Kidney epithelial cell (primary cell): ENCODE results near the gene GGTLC1. TPM values are rescaled to one million over a fixed set of nuclear protein-coding genes. Genes with fewer than 3 reads are reported as not detected.

Experiments used
- DNase-seq: peaks from one replicate; pipeline ENCODE4 v3.0.0-alpha.2; 2010; ENCODE audit warnings: low read depth
- H3K27me3 ChIP-seq: 2 replicates; pipeline ENCODE4 v1.6.0; 2011; ENCODE audit warnings: low read length; ENCODE audit not compliant: control insufficient read depth, insufficient read depth
- H3K36me3 ChIP-seq: 2 replicates; pipeline ENCODE4 v1.5.1; 2011; ENCODE audit warnings: low read length; ENCODE audit not compliant: control insufficient read depth, insufficient read depth
- H3K4me3 ChIP-seq: 2 replicates; pipeline ENCODE4 v1.5.1; 2011; ENCODE audit warnings: low read depth, mild to moderate bottlenecking, control low read depth, low read length
- CTCF ChIP-seq: IDR thresholded peaks from 2 replicates; pipeline ENCODE4 v1.5.1; 2011; ENCODE audit warnings: mild to moderate bottlenecking, moderate library complexity, low read length, control low read depth, inconsistent platforms; ENCODE audit not compliant: insufficient read depth, poor library complexity, severe bottlenecking
- total RNA-seq: library from RNA; depleted of rRNA; stranded (reverse); fragments of >200 nt; gene quantifications from 2 replicates; pipeline ENCODE4 v1.2.3, GENCODE V29; 2015

GGTLC1 gene
- total RNA-seq, 1 donor from 2014 or later = not detected

GRCh38 chr20:23939641-23940040 is 48.9 kb downstream of the GGTLC1 start:
- Histone ChIP-seq H3K36me3 (no peaks in the 10 kb centered on the region), H3K4me3 (no peak overlapping the region), H3K27me3 (no peaks in the 10 kb centered on the region)
- no peak for TF ChIP-seq CTCF
- DNase-seq = no peak

GRCh38 chr20:23939063-23939462 is 49.5 kb downstream of the GGTLC1 start:
- no peaks in the 10 kb centered on the region for H3K36me3 ChIP-seq
- no peak for DNase-seq
- H3K27me3 ChIP-seq = no peaks in the 10 kb centered on the region
- TF ChIP-seq CTCF = no peak
- no peak overlapping the region for H3K4me3 ChIP-seq

- no peak overlapping the region for H3K4me3 ChIP-seq
- TF ChIP-seq CTCF = no peak
- H3K36me3 ChIP-seq = no peaks in the 10 kb centered on the region
- DNase-seq = no peak
- no peaks in the 10 kb centered on the region for H3K27me3 ChIP-seq
Measured at GRCh38 chr20:23938118-23938438, 50.5 kb downstream of the GGTLC1 start.

- no peak for DNase-seq
- Histone ChIP-seq H3K27me3 (no peaks in the 10 kb centered on the region), H3K36me3 (no peaks in the 10 kb centered on the region), H3K4me3 (no peak overlapping the region)
- peak; percentile 69 for TF ChIP-seq CTCF
Measured at GRCh38 chr20:23937303-23938117, 51.1 kb downstream of the GGTLC1 start.

Other genes starting within 250 kb of the GGTLC1 start
- gene CST1, start 237.8 kb downstream of the GGTLC1 start, total RNA-seq = not detected in 2 replicates
- 2.6 and 7.0 TPM in 2 replicates for gene CST2, start 162.1 kb downstream of the GGTLC1 start, total RNA-seq
- 0.34 and 2.6 TPM in 2 replicates for gene CST5, start 109.0 kb downstream of the GGTLC1 start, total RNA-seq